HepG2 (cell line): ENCODE data around the gene TRPT1. TPM values are rescaled to one million over a fixed set of nuclear protein-coding genes. Genes with fewer than 3 reads are reported as not detected.

Experiments used
- AHR ChIP-seq: IDR thresholded peaks from 2 replicates; pipeline ENCODE4 v1.6.1; 2018; ENCODE audit warnings: missing genetic modification reagents, missing compliant biosample characterization
- CC2D1A ChIP-seq: sonication (generic); formaldehyde crosslinking; IDR thresholded peaks from 2 replicates; pipeline ENCODE4 v1.8.1; 2023; ENCODE audit warnings: mild to moderate bottlenecking, missing genetic modification reagents
- CCAR2 ChIP-seq: fragments of 200-400 bp; formaldehyde crosslinking; optimal IDR thresholded peaks from 2 replicates; pipeline ENCODE3; 2018; ENCODE audit warnings: low read depth, mild to moderate bottlenecking, low read length, moderate library complexity
- CERS6 ChIP-seq: sonication (generic); formaldehyde crosslinking; IDR thresholded peaks from 2 replicates; pipeline ENCODE4 v1.5.0; 2020; ENCODE audit warnings: missing genetic modification reagents
- ELF4 ChIP-seq: sonication (generic); formaldehyde crosslinking; IDR thresholded peaks from 2 replicates; pipeline ENCODE4 v1.5.0; 2020; ENCODE audit warnings: missing genetic modification reagents, mild to moderate bottlenecking, moderate library complexity, borderline replicate concordance
- FOXA1 ChIP-seq, 2 experiments: fragments of 450-650 bp in 1 of 2; sonication (generic) in 1 of 2; formaldehyde crosslinking in 1 of 2; IDR thresholded peaks; 2 replicates each; pipeline versions ENCODE4 v1.4.0 to v1.6.1; 2016 to 2020; ENCODE audit warnings: missing genetic modification reagents in 1 of 2
- GFI1 ChIP-seq: sonication (generic); formaldehyde crosslinking; IDR thresholded peaks from 2 replicates; pipeline ENCODE4 v1.5.0; 2020; ENCODE audit warnings: missing genetic modification reagents, mild to moderate bottlenecking, borderline replicate concordance
- HDAC1 ChIP-seq: sonication (generic); formaldehyde crosslinking; IDR thresholded peaks from 2 replicates; pipeline ENCODE4 v1.5.1; 2020; ENCODE audit warnings: mild to moderate bottlenecking, missing genetic modification reagents
- HNRNPL ChIP-seq: fragments of 200-400 bp; formaldehyde crosslinking; IDR thresholded peaks from 2 replicates; pipeline ENCODE4 v1.6.1; 2017; ENCODE audit warnings: mild to moderate bottlenecking, low read depth, low read length
- KDM2A ChIP-seq: sonication (generic); formaldehyde crosslinking; IDR thresholded peaks from 2 replicates; pipeline ENCODE4 v1.4.0; 2020; ENCODE audit warnings: low read depth, missing genetic modification reagents, borderline replicate concordance
- KLF12 ChIP-seq: sonication (generic); formaldehyde crosslinking; IDR thresholded peaks from 2 replicates; pipeline ENCODE4 v1.4.0; 2020; ENCODE audit warnings: missing genetic modification reagents, borderline replicate concordance
- MEIS2 ChIP-seq: sonication (generic); formaldehyde crosslinking; IDR thresholded peaks from 2 replicates; pipeline ENCODE4 v1.9.0; 2021; ENCODE audit warnings: mild to moderate bottlenecking, missing genetic modification reagents
- SMC3 ChIP-seq: IDR thresholded peaks from 2 replicates; pipeline ENCODE4 v1.6.1; 2011; ENCODE audit warnings: low read length, improper control_type of control experiment
- UBTF ChIP-seq: sonication (generic); formaldehyde crosslinking; IDR thresholded peaks from 2 replicates; pipeline ENCODE4 v1.4.0; 2020; ENCODE audit warnings: mild to moderate bottlenecking, missing genetic modification reagents
- ZNF136 ChIP-seq: sonication (generic); formaldehyde crosslinking; IDR thresholded peaks from 2 replicates; pipeline ENCODE4 v1.8.1; 2022; ENCODE audit warnings: low read depth, mild to moderate bottlenecking, moderate library complexity, missing genetic modification reagents
- ZNF605 ChIP-seq: sonication (generic); formaldehyde crosslinking; IDR thresholded peaks from 2 replicates; pipeline ENCODE4 v1.8.0; 2022; ENCODE audit warnings: mild to moderate bottlenecking, missing genetic modification reagents
- ZNF790 ChIP-seq: sonication (generic); formaldehyde crosslinking; IDR thresholded peaks from 2 replicates; pipeline ENCODE4 v1.8.0; 2022; ENCODE audit warnings: missing genetic modification reagents, mild to moderate bottlenecking, borderline replicate concordance
- polyA plus RNA-seq, 8 experiments: library from polyadenylated mRNA; depleted of rRNA in 3 of 8; stranded (reverse) in 7 of 8; unstranded in 1 of 8; fragments of >200 nt; fragmentation: Illumina TruSeq in 4 of 8; extraction: Trizol in 4 of 8; gene quantifications; 2 replicates each; pipeline versions ENCODE4 v1.2.1 to v1.2.3, GENCODE V29; 2011 to 2016; ENCODE audit warnings: low read depth in 4 of 8, missing spikeins in 1 of 8, mixed read lengths in 1 of 8; ENCODE audit not compliant: insufficient read depth in 1 of 8
- total RNA-seq, 5 experiments: library from RNA; depleted of rRNA; stranded (reverse); fragments of >200 nt; fragmentation: Illumina TruSeq; extraction: Trizol; gene quantifications; 2 replicates each; pipeline ENCODE4 v1.2.3, GENCODE V29; 2016; ENCODE audit warnings: low read depth in 1 of 5
- TF ChIP-seq, protein P1 (sequence below): sonication (generic); formaldehyde crosslinking; IDR thresholded peaks from 2 replicates; pipeline ENCODE4 v1.4.0; 2020; ENCODE audit warnings: missing genetic modification reagents
- TF ChIP-seq, protein P2 (sequence below): sonication (generic); formaldehyde crosslinking; IDR thresholded peaks from 2 replicates; pipeline ENCODE4 v1.4.0; 2020; ENCODE audit warnings: missing genetic modification reagents

TRPT1 gene
- total and polyA plus RNA-seq, 2 of the 13 experiments (the other 11 are each of a cell fraction or from before 2014, with no cell fraction given): 24.8 to 40.7 TPM

- TF ChIP-seq CERS6 (CRISPR knock-in tag) (peak; percentile 33; the same call in 1 of the 2 replicates), CC2D1A (CRISPR knock-in tag) (no peak), MEIS2 (CRISPR knock-in tag) (peak; percentile 29; the same call in 1 of the 2 replicates), UBTF (CRISPR knock-in tag) (peak; percentile 13; the same call in 1 of the 2 replicates), HNRNPL (peak; percentile 85), GFI1 (no peak), ELF4 (CRISPR knock-in tag) (no peak), KDM2A (CRISPR knock-in tag) (no peak), HDAC1 (0 out of 2 replicates have a peak, but pooled peaks have one; percentile 23), ZNF790 (CRISPR knock-in tag) (peak; percentile 28; the same call in 1 of the 2 replicates), SMC3 (no peak), KLF12 (peak; percentile 49; the same call in 1 of the 2 replicates), ZNF605 (CRISPR knock-in tag) (no peak), CCAR2 (no peak), FOXA1 (IDR thresholded peaks at IDR 0.05) (no peak), FOXA1 (CRISPR knock-in tag; IDR thresholded peaks at IDR 0.05) (no peak), ZNF136 (CRISPR knock-in tag) (0 out of 2 replicates have a peak, but pooled peaks have one; percentile 19), AHR (CRISPR knock-in tag) (0 out of 2 replicates have a peak, but pooled peaks have one; percentile 24)
- TF ChIP-seq, protein P1, sequence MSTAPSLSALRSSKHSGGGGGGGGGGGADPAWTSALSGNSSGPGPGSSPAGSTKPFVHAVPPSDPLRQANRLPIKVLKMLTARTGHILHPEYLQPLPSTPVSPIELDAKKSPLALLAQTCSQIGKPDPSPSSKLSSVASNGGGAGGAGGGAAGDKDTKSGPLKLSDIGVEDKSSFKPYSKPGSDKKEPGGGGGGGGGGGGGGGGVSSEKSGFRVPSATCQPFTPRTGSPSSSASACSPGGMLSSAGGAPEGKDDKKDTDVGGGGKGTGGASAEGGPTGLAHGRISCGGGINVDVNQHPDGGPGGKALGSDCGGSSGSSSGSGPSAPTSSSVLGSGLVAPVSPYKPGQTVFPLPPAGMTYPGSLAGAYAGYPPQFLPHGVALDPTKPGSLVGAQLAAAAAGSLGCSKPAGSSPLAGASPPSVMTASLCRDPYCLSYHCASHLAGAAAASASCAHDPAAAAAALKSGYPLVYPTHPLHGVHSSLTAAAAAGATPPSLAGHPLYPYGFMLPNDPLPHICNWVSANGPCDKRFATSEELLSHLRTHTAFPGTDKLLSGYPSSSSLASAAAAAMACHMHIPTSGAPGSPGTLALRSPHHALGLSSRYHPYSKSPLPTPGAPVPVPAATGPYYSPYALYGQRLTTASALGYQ: 0 out of 2 replicates have a peak, but pooled peaks have one; percentile 29
- TF ChIP-seq, protein P2, sequence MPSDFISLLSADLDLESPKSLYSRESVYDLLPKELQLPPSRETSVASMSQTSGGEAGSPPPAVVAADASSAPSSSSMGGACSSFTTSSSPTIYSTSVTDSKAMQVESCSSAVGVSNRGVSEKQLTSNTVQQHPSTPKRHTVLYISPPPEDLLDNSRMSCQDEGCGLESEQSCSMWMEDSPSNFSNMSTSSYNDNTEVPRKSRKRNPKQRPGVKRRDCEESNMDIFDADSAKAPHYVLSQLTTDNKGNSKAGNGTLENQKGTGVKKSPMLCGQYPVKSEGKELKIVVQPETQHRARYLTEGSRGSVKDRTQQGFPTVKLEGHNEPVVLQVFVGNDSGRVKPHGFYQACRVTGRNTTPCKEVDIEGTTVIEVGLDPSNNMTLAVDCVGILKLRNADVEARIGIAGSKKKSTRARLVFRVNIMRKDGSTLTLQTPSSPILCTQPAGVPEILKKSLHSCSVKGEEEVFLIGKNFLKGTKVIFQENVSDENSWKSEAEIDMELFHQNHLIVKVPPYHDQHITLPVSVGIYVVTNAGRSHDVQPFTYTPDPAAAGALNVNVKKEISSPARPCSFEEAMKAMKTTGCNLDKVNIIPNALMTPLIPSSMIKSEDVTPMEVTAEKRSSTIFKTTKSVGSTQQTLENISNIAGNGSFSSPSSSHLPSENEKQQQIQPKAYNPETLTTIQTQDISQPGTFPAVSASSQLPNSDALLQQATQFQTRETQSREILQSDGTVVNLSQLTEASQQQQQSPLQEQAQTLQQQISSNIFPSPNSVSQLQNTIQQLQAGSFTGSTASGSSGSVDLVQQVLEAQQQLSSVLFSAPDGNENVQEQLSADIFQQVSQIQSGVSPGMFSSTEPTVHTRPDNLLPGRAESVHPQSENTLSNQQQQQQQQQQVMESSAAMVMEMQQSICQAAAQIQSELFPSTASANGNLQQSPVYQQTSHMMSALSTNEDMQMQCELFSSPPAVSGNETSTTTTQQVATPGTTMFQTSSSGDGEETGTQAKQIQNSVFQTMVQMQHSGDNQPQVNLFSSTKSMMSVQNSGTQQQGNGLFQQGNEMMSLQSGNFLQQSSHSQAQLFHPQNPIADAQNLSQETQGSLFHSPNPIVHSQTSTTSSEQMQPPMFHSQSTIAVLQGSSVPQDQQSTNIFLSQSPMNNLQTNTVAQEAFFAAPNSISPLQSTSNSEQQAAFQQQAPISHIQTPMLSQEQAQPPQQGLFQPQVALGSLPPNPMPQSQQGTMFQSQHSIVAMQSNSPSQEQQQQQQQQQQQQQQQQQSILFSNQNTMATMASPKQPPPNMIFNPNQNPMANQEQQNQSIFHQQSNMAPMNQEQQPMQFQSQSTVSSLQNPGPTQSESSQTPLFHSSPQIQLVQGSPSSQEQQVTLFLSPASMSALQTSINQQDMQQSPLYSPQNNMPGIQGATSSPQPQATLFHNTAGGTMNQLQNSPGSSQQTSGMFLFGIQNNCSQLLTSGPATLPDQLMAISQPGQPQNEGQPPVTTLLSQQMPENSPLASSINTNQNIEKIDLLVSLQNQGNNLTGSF: 0 out of 2 replicates have a peak, but pooled peaks have one; percentile 17
Observed at GRCh38 chr11:64226507-64227051, 593 bp upstream of the TRPT1 start (continued).
